MM.1S (cell line): ENCODE data around the gene TBL1X.

Experiments used
- DNase-seq: peaks from one replicate; pipeline ENCODE4 v3.0.0-alpha.2; 2015
- H2AFZ ChIP-seq: fragments of 300-600 bp; sonication (generic); 2 replicates; pipeline ENCODE4 v1.6.0; 2016; ENCODE audit warnings: antibody characterized with exemption, low read length
- H3F3A ChIP-seq: fragments of 300-600 bp; sonication (generic); 2 replicates; pipeline ENCODE4 v1.6.1; 2016; ENCODE audit warnings: mild to moderate bottlenecking, antibody characterized with exemption, low read length, moderate library complexity, mixed read lengths; ENCODE audit not compliant: insufficient read depth
- H3K27ac ChIP-seq: fragments of 300-600 bp; sonication (generic); 2 replicates; pipeline ENCODE4 v1.5.1; 2016; ENCODE audit warnings: mild to moderate bottlenecking, low read length
- H3K27me3 ChIP-seq: fragments of 300-600 bp; sonication (generic); replicated peaks from 2 replicates; pipeline ENCODE4 v1.6.0; 2016; ENCODE audit warnings: low read length; ENCODE audit not compliant: insufficient read depth
- H3K36me3 ChIP-seq: fragments of 300-600 bp; sonication (generic); replicated peaks from 2 replicates; pipeline ENCODE4 v1.6.1; 2016; ENCODE audit warnings: mild to moderate bottlenecking, low read length, mixed read lengths; ENCODE audit not compliant: insufficient read depth
- H3K4me1 ChIP-seq: fragments of 300-600 bp; sonication (generic); 2 replicates; pipeline ENCODE4 v1.6.1; 2016; ENCODE audit warnings: low read length, mixed read lengths
- H3K4me2 ChIP-seq: fragments of 300-600 bp; sonication (generic); 2 replicates; pipeline ENCODE4 v1.6.0; 2016; ENCODE audit warnings: low read depth, low read length
- H3K4me3 ChIP-seq: fragments of 300-600 bp; sonication (generic); 2 replicates; pipeline ENCODE4 v1.5.1; 2016; ENCODE audit warnings: low read length, mixed read lengths
- H3K79me2 ChIP-seq: fragments of 300-600 bp; sonication (generic); 2 replicates; pipeline ENCODE4 v1.6.1; 2016; ENCODE audit warnings: mixed run types, low read length, mixed read lengths
- H3K9ac ChIP-seq: fragments of 300-600 bp; sonication (generic); 2 replicates; pipeline ENCODE4 v1.6.1; 2016; ENCODE audit warnings: low read length, mixed read lengths
- H3K9me2 ChIP-seq: fragments of 300-600 bp; sonication (generic); replicated peaks from 2 replicates; pipeline ENCODE4 v1.6.1; 2016; ENCODE audit warnings: mild to moderate bottlenecking, low read length, mixed read lengths; ENCODE audit not compliant: insufficient read depth
- H3K9me3 ChIP-seq: fragments of 300-600 bp; sonication (generic); replicated peaks from 2 replicates; pipeline ENCODE4 v1.6.1; 2016; ENCODE audit warnings: mild to moderate bottlenecking, low read length, mixed read lengths; ENCODE audit not compliant: insufficient read depth
- H4K20me1 ChIP-seq: fragments of 300-600 bp; sonication (generic); 2 replicates; pipeline ENCODE4 v1.6.1; 2016; ENCODE audit warnings: mild to moderate bottlenecking, low read length, moderate library complexity, mixed read lengths; ENCODE audit not compliant: insufficient read depth
- EZH2 ChIP-seq: fragments of 300-600 bp; sonication (generic); optimal IDR thresholded peaks from 2 replicates; pipeline ENCODE3; 2017; ENCODE audit warnings: low read depth, mild to moderate bottlenecking, antibody characterized with exemption, low read length, mixed read lengths
- EZH2phosphoT487 ChIP-seq: fragments of 300-600 bp; sonication (generic); IDR thresholded peaks from 2 replicates; pipeline ENCODE4 v1.6.1; 2018; ENCODE audit warnings: antibody characterized with exemption, low read length
- TF ChIP-seq, protein P1 (sequence below): fragments of 300-600 bp; sonication (generic); IDR thresholded peaks from 2 replicates; pipeline ENCODE4 v1.5.1; 2016; ENCODE audit warnings: antibody characterized with exemption, low read length, mixed read lengths

Gene TBL1X

DNA sequence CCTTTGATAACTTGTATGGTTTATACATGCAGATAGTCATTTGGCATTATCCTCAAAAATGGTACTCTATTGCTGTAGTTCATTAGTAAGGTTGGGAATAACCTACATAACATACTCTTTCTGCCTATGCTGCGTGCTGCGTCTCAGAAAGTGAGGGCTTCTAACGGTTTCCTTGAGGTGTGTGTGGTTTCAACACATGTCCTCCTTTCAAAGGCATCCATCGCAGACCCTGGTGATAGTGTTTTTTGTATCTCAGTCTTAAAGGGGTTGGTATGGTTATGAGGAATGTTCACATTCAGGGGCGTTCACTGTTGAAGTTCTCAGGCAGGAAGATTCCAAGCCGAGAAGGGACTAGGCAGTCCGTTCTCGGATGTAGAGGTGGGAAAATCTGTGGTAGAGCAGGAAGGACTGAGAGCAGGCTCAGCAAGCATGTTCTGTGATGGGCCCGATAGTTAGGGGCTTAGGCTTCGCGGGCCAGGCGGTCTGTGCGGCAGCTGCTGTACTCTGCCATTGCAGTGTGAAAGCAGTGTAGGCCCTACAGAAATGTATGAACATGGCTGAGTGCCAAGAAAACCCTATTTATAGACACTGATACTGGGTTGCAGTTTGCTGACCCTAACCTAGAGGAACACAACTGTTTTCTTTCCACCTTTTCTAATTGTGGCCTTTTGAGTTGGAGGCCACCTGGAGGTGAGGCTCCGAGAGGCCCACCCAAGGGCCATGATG, 177.6 kb downstream of the TBL1X start:
- no peaks in the 10 kb centered on the region for H3K9me2 ChIP-seq
- H3K4me3 ChIP-seq, result no peak overlapping the region
- H3K27me3 ChIP-seq, result no peaks in the 10 kb centered on the region
- H2AFZ ChIP-seq, result no peak overlapping the region
- TF ChIP-seq EZH2phosphoT487, result no peak
- no peak for TF ChIP-seq EZH2
- TF ChIP-seq, protein P1, sequence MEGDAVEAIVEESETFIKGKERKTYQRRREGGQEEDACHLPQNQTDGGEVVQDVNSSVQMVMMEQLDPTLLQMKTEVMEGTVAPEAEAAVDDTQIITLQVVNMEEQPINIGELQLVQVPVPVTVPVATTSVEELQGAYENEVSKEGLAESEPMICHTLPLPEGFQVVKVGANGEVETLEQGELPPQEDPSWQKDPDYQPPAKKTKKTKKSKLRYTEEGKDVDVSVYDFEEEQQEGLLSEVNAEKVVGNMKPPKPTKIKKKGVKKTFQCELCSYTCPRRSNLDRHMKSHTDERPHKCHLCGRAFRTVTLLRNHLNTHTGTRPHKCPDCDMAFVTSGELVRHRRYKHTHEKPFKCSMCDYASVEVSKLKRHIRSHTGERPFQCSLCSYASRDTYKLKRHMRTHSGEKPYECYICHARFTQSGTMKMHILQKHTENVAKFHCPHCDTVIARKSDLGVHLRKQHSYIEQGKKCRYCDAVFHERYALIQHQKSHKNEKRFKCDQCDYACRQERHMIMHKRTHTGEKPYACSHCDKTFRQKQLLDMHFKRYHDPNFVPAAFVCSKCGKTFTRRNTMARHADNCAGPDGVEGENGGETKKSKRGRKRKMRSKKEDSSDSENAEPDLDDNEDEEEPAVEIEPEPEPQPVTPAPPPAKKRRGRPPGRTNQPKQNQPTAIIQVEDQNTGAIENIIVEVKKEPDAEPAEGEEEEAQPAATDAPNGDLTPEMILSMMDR, result no peak
- no peaks in the 10 kb centered on the region for H3K36me3 ChIP-seq
- no peak overlapping the region for H3K27ac ChIP-seq
- no peak overlapping the region for H3K4me2 ChIP-seq
- no peak overlapping the region for H3K9ac ChIP-seq
- H3K4me1 ChIP-seq, result no peaks in the 10 kb centered on the region
- H4K20me1 ChIP-seq, result no peaks in the 10 kb centered on the region
- H3K79me2 ChIP-seq, result peaks cover 41% of the 10 kb centered on the region
- no peaks in the 10 kb centered on the region for H3F3A ChIP-seq
- no peak for DNase-seq
- no peaks in the 10 kb centered on the region for H3K9me3 ChIP-seq

DNA sequence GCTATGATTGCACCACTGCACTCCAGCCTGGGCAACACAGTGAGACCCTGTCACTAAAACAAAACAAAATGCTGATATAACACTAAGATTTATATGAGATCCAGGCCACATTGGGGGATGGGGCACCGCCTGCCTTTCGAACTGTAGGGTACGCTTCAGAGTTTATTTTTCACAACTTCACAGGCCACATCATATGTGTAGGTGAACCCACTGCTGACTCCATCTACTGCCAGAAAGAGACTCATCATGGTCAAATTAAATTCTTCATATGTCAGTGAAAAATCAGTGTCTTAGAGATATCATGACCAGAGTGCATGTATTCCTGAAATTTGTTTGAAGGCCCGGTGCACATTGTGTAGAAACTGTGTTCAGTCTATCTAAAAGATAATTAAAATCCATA, 178.9 kb downstream of the TBL1X start:
- Histone ChIP-seq H3K4me2 (no peak overlapping the region), H3K4me1 (no peaks in the 10 kb centered on the region), H3K36me3 (no peaks in the 10 kb centered on the region), H3K79me2 (peaks cover 42% of the 10 kb centered on the region), H3F3A (no peaks in the 10 kb centered on the region), H3K9ac (no peak overlapping the region), H3K4me3 (no peak overlapping the region), H2AFZ (no peak overlapping the region), H3K9me2 (no peaks in the 10 kb centered on the region), H3K27me3 (no peaks in the 10 kb centered on the region), H3K27ac (no peak overlapping the region), H4K20me1 (no peaks in the 10 kb centered on the region), H3K9me3 (no peaks in the 10 kb centered on the region)
- TF ChIP-seq EZH2 (no peak), EZH2phosphoT487 (no peak)
- TF ChIP-seq, protein P1, result no peak
- DNase-seq, result no peak

DNA sequence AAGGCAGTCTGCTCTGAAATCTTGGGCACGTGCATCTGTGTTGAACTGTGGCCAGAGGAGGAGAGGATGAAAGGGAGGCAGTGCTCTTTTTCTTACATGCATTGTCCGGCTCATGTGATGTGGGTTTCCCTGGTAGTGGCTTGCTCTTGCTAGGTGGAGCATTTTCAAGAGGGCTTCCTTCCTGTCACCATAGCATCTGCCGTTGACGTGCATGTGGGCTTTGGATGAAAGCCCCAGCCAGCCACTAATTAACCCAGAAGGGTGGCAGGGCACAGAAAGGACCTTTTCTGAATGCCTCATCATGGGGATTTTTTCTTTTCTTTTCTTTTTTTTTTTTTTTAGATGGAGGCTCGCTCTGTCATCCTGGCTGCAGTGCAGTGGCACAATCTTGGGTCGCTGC, 179.5 kb downstream of the TBL1X start:
- Histone ChIP-seq H3K27ac (no peak overlapping the region), H3K4me3 (no peak overlapping the region), H3K4me1 (no peaks in the 10 kb centered on the region), H3K36me3 (no peaks in the 10 kb centered on the region), H3K79me2 (peaks cover 43% of the 10 kb centered on the region), H3K4me2 (no peak overlapping the region), H3K9me3 (no peaks in the 10 kb centered on the region), H3F3A (no peaks in the 10 kb centered on the region), H2AFZ (no peak overlapping the region), H3K9ac (no peak overlapping the region), H3K27me3 (no peaks in the 10 kb centered on the region), H4K20me1 (no peaks in the 10 kb centered on the region), H3K9me2 (no peaks in the 10 kb centered on the region)
- no peak for TF ChIP-seq EZH2phosphoT487
- DNase-seq, result no peak

DNA sequence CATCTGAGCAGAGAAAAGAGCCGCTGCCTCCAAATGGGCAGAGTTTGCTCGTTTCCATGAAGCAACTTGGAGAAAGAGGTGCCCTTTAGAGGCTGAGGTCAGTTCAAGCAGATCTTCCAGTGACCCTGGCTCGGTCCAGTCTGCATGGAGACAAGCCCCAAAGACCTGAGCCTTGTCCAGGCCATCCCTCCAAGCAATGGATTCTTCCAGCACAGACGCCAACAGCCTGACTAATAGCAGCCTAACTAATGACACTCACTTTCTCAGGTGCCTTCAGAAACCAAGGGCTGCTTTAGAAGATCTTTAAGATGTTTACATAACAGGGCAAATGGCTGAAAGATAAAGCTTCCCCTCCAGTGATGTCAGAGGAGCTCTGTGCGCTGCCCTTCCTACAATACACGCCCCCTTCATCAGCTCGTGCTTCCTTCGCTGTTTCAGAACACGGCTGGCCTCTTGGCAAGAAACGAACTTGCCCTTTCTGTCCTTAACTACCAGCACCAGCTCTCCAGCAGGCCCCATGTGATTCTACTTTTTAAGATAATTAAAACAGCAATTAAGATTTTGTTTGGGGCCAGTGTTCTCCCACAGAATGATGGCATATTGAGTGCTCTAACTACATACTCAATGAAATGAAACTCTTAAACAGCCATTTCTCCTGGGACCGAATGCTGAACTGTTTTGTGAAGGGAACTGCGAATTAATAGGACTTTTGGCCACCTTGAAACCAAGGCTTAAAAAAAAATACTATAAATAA, 181.8 kb downstream of the TBL1X start:
- Histone ChIP-seq H3K4me1 (no peaks in the 10 kb centered on the region), H3K9ac (no peak overlapping the region), H3K27ac (no peak overlapping the region), H3K79me2 (peaks cover 49% of the 10 kb centered on the region; the same call in 1 of the 2 replicates), H3K4me2 (no peak overlapping the region), H3K9me3 (no peaks in the 10 kb centered on the region), H3K27me3 (no peaks in the 10 kb centered on the region), H3F3A (no peaks in the 10 kb centered on the region), H3K4me3 (no peak overlapping the region), H3K9me2 (no peaks in the 10 kb centered on the region), H4K20me1 (no peaks in the 10 kb centered on the region), H3K36me3 (no peaks in the 10 kb centered on the region), H2AFZ (no peak overlapping the region)
- DNase-seq, result no peak
- TF ChIP-seq EZH2, result no peak
- TF ChIP-seq EZH2phosphoT487, result no peak
- TF ChIP-seq, protein P1, result no peak
